Measurements from ENCODE around the gene RADIL. TPM values are rescaled to one million over a fixed set of nuclear protein-coding genes. Genes with fewer than 3 reads are reported as not detected.

RADIL gene
- total RNA-seq, 3 donors from 2014 or later (not counting 1 experiment from before 2014, with no cell fraction given), result not detected

GRCh38 chr7:4819560-4820404 is 63.7 kb downstream of the RADIL start:
- DNase-seq (no peak), ATAC-seq (no peak)
- no peaks in the 10 kb centered on the region for H3K27me3 ChIP-seq (ENCODE audit: control insufficient read depth, insufficient read depth, low read length)
- H3K4me3 Mint-ChIP-seq, result no peak overlapping the region
- H3K27ac ChIP-seq (ENCODE audit: low read length), result no peak overlapping the region
- intact Hi-C loops (cut with micrococcal nuclease), result no loop called here
- H3K36me3 ChIP-seq (ENCODE audit: control insufficient read depth, insufficient read depth, low read length), result no peaks in the 10 kb centered on the region
- 84% methylated on average over 39 of the region's 39 CpGs for WGBS (ENCODE audit: insufficient coverage)
- H3K4me1 ChIP-seq (ENCODE audit: control insufficient read depth, insufficient read depth, low read length), result peaks cover 1% of the 10 kb centered on the region
- no peaks in the 10 kb centered on the region for H3K9me3 ChIP-seq (ENCODE audit: control insufficient read depth, insufficient read depth, low read length)
- peaks cover 0 to 2% of the 10 kb centered on the region in 2 donors for H3K27me3 Mint-ChIP-seq (ENCODE audit: low read depth in 2 of 2)
- H3K4me3 ChIP-seq (ENCODE audit: low read length), result no peak overlapping the region
- peaks cover 0 to under 1% of the 10 kb centered on the region in 2 donors for H3K4me1 Mint-ChIP-seq
- TF ChIP-seq CTCF (IDR thresholded peaks at IDR 0.05), result no peak
- H3K36me3 Mint-ChIP-seq, result no peaks in the 10 kb centered on the region
- H3K9me3 Mint-ChIP-seq, result no peaks in the 10 kb centered on the region
- H3K27ac Mint-ChIP-seq, result no peak overlapping the region

GRCh38 chr7:4818000-4818794 is 65.3 kb downstream of the RADIL start:
- H3K4me3 ChIP-seq (ENCODE audit: low read length), result no peak overlapping the region
- peaks cover 4 to 18% of the 10 kb centered on the region in 2 donors for H3K27me3 Mint-ChIP-seq (ENCODE audit: low read depth in 2 of 2)
- peaks cover 0 to 9% of the 10 kb centered on the region in 2 donors for H3K4me1 Mint-ChIP-seq
- no peaks in the 10 kb centered on the region for H3K27me3 ChIP-seq (ENCODE audit: control insufficient read depth, insufficient read depth, low read length)
- WGBS (ENCODE audit: insufficient coverage), result 85% methylated on average over 31 of the region's 32 CpGs
- no peak overlapping the region for H3K27ac ChIP-seq (ENCODE audit: low read length)
- TF ChIP-seq CTCF (IDR thresholded peaks at IDR 0.05), result no peak
- no peaks in the 10 kb centered on the region for H3K36me3 Mint-ChIP-seq
- DNase-seq (no peak), ATAC-seq (no peak)
- H3K36me3 ChIP-seq (ENCODE audit: control insufficient read depth, insufficient read depth, low read length), result no peaks in the 10 kb centered on the region
- no peak overlapping the region for H3K27ac Mint-ChIP-seq
- no peak overlapping the region for H3K4me3 Mint-ChIP-seq
- no peaks in the 10 kb centered on the region for H3K9me3 Mint-ChIP-seq
- H3K4me1 ChIP-seq (ENCODE audit: control insufficient read depth, insufficient read depth, low read length), result peaks cover 8% of the 10 kb centered on the region
- H3K9me3 ChIP-seq (ENCODE audit: control insufficient read depth, insufficient read depth, low read length), result no peaks in the 10 kb centered on the region
- intact Hi-C loops (cut with micrococcal nuclease), result no loop called here

GRCh38 chr7:4817178-4817901 is 66.2 kb downstream of the RADIL start:
- Histone ChIP-seq H3K27ac (ENCODE audit: low read length) (no peak overlapping the region), H3K9me3 (ENCODE audit: control insufficient read depth, insufficient read depth, low read length) (no peaks in the 10 kb centered on the region), H3K4me1 (ENCODE audit: control insufficient read depth, insufficient read depth, low read length) (peaks cover 8% of the 10 kb centered on the region), H3K36me3 (ENCODE audit: control insufficient read depth, insufficient read depth, low read length) (no peaks in the 10 kb centered on the region), H3K4me3 (ENCODE audit: low read length) (no peak overlapping the region), H3K27me3 (ENCODE audit: control insufficient read depth, insufficient read depth, low read length) (no peaks in the 10 kb centered on the region)
- Mint-ChIP-seq H3K9me3 (peaks cover 0 to 2% of the 10 kb centered on the region in 2 donors), H3K27ac (no peak overlapping the region), H3K4me1 (peaks cover 0 to 9% of the 10 kb centered on the region in 2 donors), H3K4me3 (no peak overlapping the region), H3K36me3 (no peaks in the 10 kb centered on the region), H3K27me3 (ENCODE audit: low read depth in 2 of 2) (peaks cover 10 to 21% of the 10 kb centered on the region in 2 donors)
- ATAC-seq (no peak), DNase-seq (no peak)
- no peak for TF ChIP-seq CTCF (IDR thresholded peaks at IDR 0.05)
- 90% methylated on average over 36 of the region's 38 CpGs for WGBS (ENCODE audit: insufficient coverage)
- intact Hi-C loops (cut with micrococcal nuclease), result no loop called here
